GM21423 (cell line): ENCODE data around the gene ICAM3.

Experiments
- ATAC-seq: cut with Tn5 transposase; IDR thresholded peaks from one replicate; pipeline ENCODE4 v1.9.1; 2021; ENCODE audit warnings: mild to moderate bottlenecking, moderate library complexity; ENCODE audit not compliant: unreplicated experiment

ICAM3 gene

DNA sequence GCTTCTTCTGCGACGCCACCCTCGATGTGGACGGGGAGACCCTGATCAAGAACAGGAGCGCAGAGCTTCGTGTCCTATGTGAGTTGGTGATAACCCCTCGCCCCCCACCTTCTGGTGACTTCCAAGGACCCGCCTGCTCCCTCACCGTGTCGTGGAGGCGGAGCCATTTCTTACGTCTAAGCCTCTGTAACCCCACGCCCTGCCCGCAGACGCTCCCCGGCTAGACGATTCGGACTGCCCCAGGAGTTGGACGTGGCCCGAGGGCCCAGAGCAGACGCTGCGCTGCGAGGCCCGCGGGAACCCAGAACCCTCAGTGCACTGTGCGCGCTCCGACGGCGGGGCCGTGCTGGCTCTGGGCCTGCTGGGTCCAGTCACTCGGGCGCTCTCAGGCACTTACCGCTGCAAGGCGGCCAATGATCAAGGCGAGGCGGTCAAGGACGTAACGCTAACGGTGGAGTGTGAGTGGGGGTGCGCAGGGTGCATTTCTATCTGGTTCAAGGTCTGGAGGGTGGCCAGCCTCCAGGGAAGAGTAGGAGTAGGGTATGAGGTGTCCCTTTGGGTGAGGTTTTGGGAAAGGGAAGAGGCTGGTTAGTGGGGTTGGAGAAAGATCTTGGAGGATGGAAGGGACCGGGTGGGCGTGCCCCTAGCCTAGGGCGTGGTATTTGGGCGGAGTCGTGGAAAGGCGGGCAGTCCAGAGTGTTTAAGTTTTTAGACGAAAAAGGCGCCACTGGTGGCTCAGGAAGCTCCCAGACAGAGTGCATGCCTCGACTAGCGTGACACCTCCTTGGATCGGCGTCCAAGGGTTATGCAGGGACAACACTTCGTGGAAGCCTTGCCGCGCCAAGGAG lies 46.4 kb downstream of the ICAM3 start:
- no peak for ATAC-seq

DNA sequence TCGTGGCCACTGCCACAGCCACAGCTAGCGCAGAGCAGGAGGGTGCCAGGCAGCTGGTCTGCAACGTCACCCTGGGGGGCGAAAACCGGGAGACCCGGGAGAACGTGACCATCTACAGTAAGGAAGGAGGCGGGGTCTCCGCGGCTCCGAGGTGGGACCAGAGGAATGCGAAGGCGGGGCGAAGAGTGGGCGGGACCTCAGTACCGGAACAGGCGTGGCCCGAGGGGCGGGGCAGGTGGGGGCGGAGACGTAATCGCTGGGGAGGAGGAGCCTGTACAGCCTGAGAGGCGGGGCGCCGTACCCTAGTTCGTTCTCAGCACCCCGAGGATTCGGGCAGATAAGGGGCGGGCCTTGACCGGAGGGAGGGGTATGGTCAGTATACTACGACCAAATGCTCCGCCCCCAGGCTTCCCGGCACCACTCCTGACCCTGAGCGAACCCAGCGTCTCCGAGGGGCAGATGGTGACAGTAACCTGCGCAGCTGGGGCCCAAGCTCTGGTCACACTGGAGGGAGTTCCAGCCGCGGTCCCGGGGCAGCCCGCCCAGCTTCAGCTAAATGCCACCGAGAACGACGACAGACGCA lies 47.1 kb downstream of the ICAM3 start:
- ATAC-seq: no peak

- ATAC-seq: no peak
Measured at GRCh38 chr19:10291554-10292205, 47.7 kb downstream of the ICAM3 start.

DNA sequence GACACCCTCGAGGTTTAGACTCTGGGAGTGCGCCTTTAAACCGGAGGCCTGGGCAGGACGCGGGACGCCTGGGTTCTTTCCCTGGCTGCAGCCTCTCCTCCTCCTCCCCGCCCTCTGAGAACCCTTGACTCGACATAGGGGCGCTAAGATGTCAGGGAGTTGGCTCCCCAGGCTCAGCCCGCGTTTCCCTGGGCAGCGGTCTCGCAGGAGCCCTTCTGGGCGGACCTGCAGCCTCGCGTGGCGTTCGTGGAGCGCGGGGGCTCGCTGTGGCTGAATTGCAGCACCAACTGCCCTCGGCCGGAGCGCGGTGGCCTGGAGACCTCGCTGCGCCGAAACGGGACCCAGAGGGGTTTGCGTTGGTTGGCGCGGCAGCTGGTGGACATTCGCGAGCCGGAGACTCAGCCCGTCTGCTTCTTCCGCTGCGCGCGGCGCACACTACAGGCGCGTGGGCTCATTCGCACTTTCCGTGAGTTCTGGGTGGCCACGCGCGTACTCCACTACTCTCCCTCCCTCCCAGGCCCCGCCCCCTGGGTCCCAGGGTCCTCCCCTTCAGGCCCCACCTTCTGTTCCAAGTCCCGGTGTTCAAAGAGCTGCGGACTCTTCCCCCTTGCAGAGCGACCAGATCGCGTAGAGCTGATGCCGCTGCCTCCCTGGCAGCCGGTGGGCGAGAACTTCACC lies 48.4 kb downstream of the ICAM3 start:
- ATAC-seq: no peak

DNA sequence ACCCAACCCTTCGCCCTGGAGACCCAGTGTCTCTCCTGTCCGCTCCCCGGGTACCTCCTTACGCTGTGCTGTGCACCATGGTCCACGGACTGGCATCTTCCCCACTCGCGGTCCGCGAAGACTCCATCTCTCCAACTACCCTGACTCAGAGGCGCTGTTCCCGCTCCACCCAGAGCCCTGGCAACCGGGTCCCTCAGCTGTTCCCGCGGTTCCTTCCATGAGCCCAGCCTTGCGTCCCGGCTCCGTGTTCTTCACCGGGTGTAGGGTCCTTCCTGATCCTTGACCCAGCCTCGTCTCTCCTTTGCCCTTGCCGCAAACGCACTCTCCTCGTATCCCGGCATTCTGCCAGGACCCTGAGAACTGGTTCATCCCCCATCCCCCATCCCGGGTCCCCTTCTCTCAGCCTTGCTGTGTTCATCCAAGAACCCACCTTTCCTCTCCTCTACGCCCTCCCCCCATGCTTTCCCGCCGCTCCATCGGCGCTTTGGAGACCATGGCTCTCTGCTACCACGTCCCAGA lies 49.0 kb downstream of the ICAM3 start:
- no peak for ATAC-seq

GRCh38 chr19:10289836-10290356 lies 49.5 kb downstream of the ICAM3 start, which contains the start of gene ICAM5:
ICAM5 (plus strand) TSS chr19:10289952; CDS start chr19:10290044, 92 bp downstream.
- no peak for ATAC-seq

DNA sequence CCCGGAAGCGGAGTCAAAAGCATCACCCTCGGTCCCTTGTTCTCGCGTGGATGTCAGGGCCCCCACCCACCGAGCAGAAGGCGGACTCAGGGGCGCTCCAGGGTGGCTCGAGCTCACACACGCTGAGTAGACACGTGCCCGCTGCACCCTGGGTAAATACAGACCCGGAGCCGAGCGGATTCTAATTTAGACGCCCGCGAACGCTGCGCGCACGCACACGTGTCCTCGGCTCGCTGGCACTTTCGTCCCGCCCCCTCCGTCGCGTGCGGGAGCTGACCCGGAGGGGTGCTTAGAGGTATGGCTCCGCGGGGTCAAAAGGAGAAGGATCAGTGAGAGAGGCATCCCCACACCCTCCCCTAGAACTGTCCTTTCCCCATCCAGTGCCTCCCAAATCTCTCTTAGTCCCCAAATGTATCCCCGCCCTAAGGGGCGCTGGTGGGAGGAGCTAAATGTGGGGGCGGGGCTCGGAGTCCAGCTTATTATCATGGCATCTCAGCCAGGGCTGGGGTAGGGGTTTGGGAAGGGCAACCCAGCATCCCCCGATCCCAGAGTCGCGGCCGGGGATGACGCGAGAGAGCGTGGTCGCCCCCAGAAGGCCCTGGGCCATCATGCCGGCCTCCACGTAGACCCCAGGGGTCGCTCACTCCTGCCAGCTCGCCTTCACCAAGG lies 50.1 kb downstream of the ICAM3 start:
- no peak for ATAC-seq

DNA sequence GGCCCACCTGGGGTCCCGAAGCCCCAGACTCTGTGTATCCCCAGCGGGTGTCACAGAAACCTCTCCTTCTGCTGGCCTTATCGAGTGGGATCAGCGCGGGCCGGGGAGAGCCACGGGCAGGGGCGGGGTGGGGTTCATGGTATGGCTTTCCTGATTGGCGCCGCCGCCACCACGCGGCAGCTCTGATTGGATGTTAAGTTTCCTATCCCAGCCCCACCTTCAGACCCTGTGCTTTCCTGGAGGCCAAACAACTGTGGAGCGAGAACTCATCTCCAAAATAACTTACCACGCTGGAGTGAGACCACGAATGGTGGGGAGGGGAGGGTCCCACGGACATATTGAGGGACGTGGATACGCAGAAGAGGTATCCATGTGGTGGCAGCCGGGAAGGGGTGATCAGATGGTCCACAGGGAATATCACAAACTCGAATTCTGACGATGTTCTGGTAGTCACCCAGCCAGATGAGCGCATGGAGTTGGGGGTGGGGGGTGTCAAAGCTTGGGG lies 50.7 kb downstream of the ICAM3 start:
- no peak for ATAC-seq

DNA sequence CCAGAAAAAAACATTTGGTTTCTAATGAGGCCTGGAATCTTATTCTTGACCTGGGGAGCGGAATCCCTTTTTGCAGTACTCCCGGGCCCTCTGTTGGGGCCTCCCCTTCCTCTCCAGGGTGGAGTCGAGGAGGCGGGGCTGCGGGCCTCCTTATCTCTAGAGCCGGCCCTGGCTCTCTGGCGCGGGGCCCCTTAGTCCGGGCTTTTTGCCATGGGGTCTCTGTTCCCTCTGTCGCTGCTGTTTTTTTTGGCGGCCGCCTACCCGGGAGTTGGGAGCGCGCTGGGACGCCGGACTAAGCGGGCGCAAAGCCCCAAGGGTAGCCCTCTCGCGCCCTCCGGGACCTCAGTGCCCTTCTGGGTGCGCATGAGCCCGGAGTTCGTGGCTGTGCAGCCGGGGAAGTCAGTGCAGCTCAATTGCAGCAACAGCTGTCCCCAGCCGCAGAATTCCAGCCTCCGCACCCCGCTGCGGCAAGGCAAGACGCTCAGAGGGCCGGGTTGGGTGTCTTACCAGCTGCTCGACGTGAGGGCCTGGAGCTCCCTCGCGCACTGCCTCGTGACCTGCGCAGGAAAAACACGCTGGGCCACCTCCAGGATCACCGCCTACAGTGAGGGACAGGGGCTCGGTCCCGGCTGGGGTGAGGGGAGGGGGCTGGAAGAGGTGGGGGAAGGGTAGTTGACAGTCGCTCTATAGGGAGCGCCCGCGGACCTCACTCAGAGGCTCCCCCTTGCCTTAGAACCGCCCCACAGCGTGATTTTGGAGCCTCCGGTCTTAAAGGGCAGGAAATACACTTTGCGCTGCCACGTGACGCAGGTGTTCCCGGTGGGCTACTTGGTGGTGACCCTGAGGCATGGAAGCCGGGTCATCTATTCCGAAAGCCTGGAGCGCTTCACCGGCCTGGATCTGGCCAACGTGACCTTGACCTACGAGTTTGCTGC lies 52.4 kb downstream of the ICAM3 start, which contains the start of gene ICAM4:
ICAM4 (plus strand) TSS at position 153 of the 935 bp plus-strand sequence; CDS start at position 211, 58 bp downstream.
- no peak for ATAC-seq

- no peak for ATAC-seq
Measured at GRCh38 chr19:10285393-10285792, 54.0 kb downstream of the ICAM3 start.

DNA sequence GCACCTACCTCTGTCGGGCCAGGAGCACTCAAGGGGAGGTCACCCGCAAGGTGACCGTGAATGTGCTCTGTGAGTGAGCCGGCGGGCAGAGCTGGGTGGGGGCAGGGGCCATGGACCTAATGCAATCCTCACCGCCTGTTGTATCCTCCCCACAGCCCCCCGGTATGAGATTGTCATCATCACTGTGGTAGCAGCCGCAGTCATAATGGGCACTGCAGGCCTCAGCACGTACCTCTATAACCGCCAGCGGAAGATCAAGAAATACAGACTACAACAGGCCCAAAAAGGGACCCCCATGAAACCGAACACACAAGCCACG lies 54.5 kb downstream of the ICAM3 start:
- no peak for ATAC-seq

GRCh38 chr19:10284065-10284959 lies 55.1 kb downstream of the ICAM3 start:
- ATAC-seq: no peak
